ENCODE measurements around the gene C12orf57.

Gene C12orf57

DNA sequence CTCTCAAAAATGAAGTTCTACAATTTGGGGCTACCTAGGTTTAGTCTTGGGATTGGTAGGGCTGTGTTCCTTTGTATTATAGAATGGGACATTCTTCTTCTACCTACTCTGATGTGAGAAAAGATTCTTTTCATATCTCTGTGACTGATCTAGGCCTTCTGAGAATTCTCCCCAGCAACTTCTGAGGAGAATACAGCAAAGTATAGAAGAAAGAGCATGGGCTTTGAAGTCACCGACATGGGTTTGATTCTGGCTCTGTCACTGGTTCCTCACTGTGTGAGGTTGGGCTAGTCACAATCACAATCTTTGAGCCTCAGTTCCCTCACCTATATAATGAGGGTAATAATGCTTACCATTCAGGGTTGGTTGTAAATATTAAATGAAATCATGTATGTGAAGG, 11.1 kb upstream of the C12orf57 start:
- Histone ChIP-seq H3K27ac (ENCODE audit: low read depth, low read length, poor library complexity, severe bottlenecking) (no peak overlapping the region), H4K20me1 (ENCODE audit: insufficient read depth, low read length) (no peaks in the 10 kb centered on the region), H3K4me1 (ENCODE audit: insufficient read depth, low read length, severe bottlenecking) (peaks cover 12% of the 10 kb centered on the region), H3K9me2 (ENCODE audit: low read depth, low read length) (no peaks in the 10 kb centered on the region), H3K27me3 (ENCODE audit: insufficient read depth, low read length) (no peaks in the 10 kb centered on the region), H3K9ac (ENCODE audit: low read length) (no peak overlapping the region), H3F3A (ENCODE audit: insufficient read depth, low read length) (no peaks in the 10 kb centered on the region), H3K4me3 (ENCODE audit: low read depth, low read length, poor library complexity, severe bottlenecking) (no peak overlapping the region), H2AFZ (ENCODE audit: low read length) (no peak overlapping the region), H3K36me3 (ENCODE audit: insufficient read depth, low read length) (peaks cover 3% of the 10 kb centered on the region; the same call in 1 of the 2 replicates), H3K9me3 (ENCODE audit: low read length) (no peaks in the 10 kb centered on the region), H3K4me2 (ENCODE audit: low read length) (no peak overlapping the region), H3K79me2 (ENCODE audit: insufficient read depth, low read length) (no peaks in the 10 kb centered on the region)
- TF ChIP-seq EZH2 (IDR thresholded peaks at IDR 0.05; ENCODE audit: borderline replicate concordance, low read length), result no peak
- TF ChIP-seq, protein P1, sequence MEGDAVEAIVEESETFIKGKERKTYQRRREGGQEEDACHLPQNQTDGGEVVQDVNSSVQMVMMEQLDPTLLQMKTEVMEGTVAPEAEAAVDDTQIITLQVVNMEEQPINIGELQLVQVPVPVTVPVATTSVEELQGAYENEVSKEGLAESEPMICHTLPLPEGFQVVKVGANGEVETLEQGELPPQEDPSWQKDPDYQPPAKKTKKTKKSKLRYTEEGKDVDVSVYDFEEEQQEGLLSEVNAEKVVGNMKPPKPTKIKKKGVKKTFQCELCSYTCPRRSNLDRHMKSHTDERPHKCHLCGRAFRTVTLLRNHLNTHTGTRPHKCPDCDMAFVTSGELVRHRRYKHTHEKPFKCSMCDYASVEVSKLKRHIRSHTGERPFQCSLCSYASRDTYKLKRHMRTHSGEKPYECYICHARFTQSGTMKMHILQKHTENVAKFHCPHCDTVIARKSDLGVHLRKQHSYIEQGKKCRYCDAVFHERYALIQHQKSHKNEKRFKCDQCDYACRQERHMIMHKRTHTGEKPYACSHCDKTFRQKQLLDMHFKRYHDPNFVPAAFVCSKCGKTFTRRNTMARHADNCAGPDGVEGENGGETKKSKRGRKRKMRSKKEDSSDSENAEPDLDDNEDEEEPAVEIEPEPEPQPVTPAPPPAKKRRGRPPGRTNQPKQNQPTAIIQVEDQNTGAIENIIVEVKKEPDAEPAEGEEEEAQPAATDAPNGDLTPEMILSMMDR (IDR thresholded peaks at IDR 0.05; ENCODE audit: low read length), result no peak

DNA sequence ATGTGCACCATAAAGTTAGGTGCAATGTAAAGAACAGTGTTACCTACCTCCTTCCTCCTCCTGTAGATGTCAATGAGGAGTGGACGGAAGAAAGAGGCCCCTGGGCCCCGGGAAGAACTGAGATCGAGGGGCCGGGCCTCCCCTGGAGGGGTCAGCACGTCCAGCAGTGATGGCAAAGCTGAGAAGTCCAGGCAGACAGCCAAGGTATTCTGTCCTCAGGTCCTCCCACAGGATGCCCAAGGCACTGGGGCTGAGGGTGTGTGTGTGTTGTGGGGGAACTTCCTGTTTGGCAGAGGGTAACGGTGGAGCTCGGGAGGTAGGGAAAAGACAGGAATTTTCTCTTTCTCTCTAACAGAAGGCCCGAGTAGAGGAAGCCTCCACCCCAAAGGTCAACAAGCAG, 9.7 kb upstream of the C12orf57 start:
- Histone ChIP-seq H4K20me1 (ENCODE audit: insufficient read depth, low read length) (no peaks in the 10 kb centered on the region), H2AFZ (ENCODE audit: low read length) (no peak overlapping the region), H3K27me3 (ENCODE audit: insufficient read depth, low read length) (no peaks in the 10 kb centered on the region), H3K79me2 (ENCODE audit: insufficient read depth, low read length) (no peaks in the 10 kb centered on the region), H3K9me3 (ENCODE audit: low read length) (no peaks in the 10 kb centered on the region), H3K27ac (ENCODE audit: low read depth, low read length, poor library complexity, severe bottlenecking) (no peak overlapping the region), H3K9me2 (ENCODE audit: low read depth, low read length) (no peaks in the 10 kb centered on the region), H3K4me2 (ENCODE audit: low read length) (no peak overlapping the region), H3K4me3 (ENCODE audit: low read depth, low read length, poor library complexity, severe bottlenecking) (no peak overlapping the region), H3K36me3 (ENCODE audit: insufficient read depth, low read length) (peaks cover 3% of the 10 kb centered on the region; the same call in 1 of the 2 replicates), H3K4me1 (ENCODE audit: insufficient read depth, low read length, severe bottlenecking) (peaks cover 23% of the 10 kb centered on the region), H3K9ac (ENCODE audit: low read length) (no peak overlapping the region), H3F3A (ENCODE audit: insufficient read depth, low read length) (no peaks in the 10 kb centered on the region)
- no peak for TF ChIP-seq EZH2 (IDR thresholded peaks at IDR 0.05; ENCODE audit: borderline replicate concordance, low read length)
- TF ChIP-seq, protein P1 (IDR thresholded peaks at IDR 0.05; ENCODE audit: low read length), result no peak

DNA sequence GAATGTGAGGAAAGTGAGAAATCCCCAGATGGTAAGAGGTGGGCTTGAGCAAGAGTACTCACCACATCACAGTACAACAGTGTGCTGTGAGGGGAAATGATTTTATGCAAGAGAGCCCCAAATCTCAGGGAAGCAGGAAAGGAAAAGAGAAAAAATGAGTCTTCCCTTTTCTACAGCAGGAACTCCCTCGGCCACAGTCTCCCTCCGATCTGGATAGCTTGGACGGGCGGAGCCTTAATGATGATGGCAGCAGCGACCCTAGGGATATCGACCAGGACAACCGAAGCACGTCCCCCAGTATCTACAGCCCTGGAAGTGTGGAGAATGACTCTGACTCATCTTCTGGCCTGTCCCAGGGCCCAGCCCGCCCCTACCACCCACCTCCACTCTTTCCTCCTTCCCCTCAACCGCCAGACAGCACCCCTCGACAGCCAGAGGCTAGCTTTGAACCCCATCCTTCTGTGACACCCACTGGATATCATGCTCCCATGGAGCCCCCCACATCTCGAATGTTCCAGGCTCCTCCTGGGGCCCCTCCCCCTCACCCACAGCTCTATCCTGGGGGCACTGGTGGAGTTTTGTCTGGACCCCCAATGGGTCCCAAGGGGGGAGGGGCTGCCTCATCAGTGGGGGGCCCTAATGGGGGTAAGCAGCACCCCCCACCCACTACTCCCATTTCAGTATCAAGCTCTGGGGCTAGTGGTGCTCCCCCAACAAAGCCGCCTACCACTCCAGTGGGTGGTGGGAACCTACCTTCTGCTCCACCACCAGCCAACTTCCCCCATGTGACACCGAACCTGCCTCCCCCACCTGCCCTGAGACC, 8.2 kb upstream of the C12orf57 start:
- peak overlapping the region; percentile 87; the same call in 1 of the 2 replicates for H3K4me2 ChIP-seq (ENCODE audit: low read length)
- no peak for TF ChIP-seq EZH2 (IDR thresholded peaks at IDR 0.05; ENCODE audit: borderline replicate concordance, low read length)
- TF ChIP-seq, protein P1 (IDR thresholded peaks at IDR 0.05; ENCODE audit: low read length), result no peak
- H3K9ac ChIP-seq (ENCODE audit: low read length), result no peak overlapping the region
- no peak overlapping the region for H3K27ac ChIP-seq (ENCODE audit: low read depth, low read length, poor library complexity, severe bottlenecking)
- H3K27me3 ChIP-seq (ENCODE audit: insufficient read depth, low read length), result no peaks in the 10 kb centered on the region
- H2AFZ ChIP-seq (ENCODE audit: low read length), result no peak overlapping the region
- H3F3A ChIP-seq (ENCODE audit: insufficient read depth, low read length), result no peaks in the 10 kb centered on the region
- H3K9me2 ChIP-seq (ENCODE audit: low read depth, low read length), result no peaks in the 10 kb centered on the region
- no peaks in the 10 kb centered on the region for H4K20me1 ChIP-seq (ENCODE audit: insufficient read depth, low read length)
- H3K4me3 ChIP-seq (ENCODE audit: low read depth, low read length, poor library complexity, severe bottlenecking), result no peak overlapping the region
- no peaks in the 10 kb centered on the region for H3K79me2 ChIP-seq (ENCODE audit: insufficient read depth, low read length)
- no peaks in the 10 kb centered on the region for H3K9me3 ChIP-seq (ENCODE audit: low read length)
- H3K4me1 ChIP-seq (ENCODE audit: insufficient read depth, low read length, severe bottlenecking), result peaks cover 24% of the 10 kb centered on the region
- H3K36me3 ChIP-seq (ENCODE audit: insufficient read depth, low read length), result peaks cover 3% of the 10 kb centered on the region; the same call in 1 of the 2 replicates
